ENCODE results near the gene SLC39A10.

SLC39A10 gene, protein sequence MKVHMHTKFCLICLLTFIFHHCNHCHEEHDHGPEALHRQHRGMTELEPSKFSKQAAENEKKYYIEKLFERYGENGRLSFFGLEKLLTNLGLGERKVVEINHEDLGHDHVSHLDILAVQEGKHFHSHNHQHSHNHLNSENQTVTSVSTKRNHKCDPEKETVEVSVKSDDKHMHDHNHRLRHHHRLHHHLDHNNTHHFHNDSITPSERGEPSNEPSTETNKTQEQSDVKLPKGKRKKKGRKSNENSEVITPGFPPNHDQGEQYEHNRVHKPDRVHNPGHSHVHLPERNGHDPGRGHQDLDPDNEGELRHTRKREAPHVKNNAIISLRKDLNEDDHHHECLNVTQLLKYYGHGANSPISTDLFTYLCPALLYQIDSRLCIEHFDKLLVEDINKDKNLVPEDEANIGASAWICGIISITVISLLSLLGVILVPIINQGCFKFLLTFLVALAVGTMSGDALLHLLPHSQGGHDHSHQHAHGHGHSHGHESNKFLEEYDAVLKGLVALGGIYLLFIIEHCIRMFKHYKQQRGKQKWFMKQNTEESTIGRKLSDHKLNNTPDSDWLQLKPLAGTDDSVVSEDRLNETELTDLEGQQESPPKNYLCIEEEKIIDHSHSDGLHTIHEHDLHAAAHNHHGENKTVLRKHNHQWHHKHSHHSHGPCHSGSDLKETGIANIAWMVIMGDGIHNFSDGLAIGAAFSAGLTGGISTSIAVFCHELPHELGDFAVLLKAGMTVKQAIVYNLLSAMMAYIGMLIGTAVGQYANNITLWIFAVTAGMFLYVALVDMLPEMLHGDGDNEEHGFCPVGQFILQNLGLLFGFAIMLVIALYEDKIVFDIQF

DNA sequence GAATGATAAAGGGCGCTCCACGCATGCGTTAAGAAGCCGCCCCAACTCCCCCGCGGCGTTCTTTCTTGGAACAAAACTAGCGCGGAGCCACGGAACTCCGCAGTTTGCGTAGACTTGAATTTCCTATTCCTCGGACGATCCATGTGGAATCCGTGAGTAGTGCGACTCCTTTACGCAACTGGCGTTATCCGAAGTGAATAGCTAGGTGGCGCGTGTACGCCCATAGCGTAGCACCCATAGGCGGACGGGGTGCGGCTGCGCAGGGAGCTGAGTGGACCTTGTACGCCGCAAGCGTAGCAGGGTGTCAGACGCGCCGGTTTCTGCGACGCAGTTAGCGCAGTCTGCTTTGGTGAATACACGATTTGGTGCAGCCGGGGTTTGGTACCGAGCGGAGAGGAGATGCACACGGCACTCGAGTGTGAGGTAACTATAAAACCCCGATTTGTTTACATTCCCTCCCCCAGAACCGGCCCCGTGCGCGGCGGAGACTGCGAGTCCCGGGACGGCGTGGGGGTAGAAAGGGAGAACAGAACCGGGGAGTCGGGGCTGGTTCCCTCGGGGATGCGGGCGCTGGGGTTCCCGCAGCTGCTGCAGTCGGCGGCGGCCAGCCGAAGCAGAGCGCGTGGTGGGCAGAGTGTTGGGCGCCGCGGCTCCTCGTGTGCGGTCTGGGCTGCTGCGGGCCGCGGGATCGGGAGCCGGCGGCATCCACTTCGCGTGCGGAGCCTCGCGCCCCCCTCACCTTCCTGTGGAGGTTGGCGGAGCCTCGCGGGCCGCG lies at the start of gene SLC39A10:
TSS of gene SLC39A10 (plus strand) at position 368 of the 775 bp plus-strand sequence. CDS start 22,817 bp downstream, outside the sequence.
- in situ Hi-C loops (cut with HindIII; ENCODE audit: low sequenced_read_pairs), result no loop called here

DNA sequence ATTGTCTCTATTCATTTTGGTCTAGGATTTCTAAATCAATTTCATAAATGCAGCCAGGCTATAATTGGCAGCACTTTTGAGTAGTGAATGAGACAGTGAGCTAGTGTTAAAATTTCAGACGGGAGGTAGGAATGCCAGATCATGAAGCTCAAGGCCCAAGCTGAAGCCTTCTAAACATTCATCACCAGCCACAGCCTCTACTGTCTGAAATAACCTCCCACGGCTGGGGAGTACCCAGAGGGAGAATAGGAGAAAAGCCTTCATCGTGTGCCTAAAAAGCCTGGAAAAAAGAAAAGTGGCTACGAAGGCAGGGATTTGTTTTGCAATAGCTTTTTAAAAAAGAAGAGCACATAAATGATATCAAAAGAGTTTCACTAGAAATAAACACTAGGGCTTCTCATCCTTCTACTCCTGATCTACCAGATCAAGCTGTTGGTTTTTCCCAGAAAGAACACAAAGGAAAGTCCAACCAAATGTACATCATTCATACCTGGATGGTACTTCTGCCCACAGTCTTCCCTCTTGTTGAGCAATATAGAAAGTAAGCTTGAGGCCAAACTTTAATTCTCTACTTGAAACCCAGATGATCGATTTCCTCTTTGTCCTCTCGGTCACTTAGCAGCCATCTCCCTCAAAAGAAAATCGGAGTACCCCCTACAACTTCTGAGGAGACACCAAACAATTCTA lies 48.1 kb upstream of the SLC39A10 start:
- in situ Hi-C loops (cut with HindIII; ENCODE audit: low sequenced_read_pairs), result no loop called here

DNA sequence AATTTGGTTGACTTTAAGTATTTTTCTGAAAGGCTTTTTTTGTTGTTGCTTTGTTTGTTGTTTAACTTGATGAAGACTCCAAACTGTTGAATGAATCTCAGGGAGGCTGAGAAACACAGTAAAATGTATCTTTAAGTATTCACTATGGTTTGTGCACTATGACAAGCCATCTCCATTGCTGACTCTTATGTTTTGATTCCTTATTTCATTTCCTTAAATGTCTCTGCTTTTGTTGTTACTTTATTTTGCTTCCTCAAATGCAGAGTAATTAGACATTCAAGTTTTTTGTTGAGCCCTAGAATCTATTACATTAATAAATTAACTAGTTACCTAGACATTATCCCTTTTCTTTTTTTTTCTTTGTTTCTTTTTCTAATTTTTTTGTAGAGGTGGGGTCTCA lies 46.3 kb upstream of the SLC39A10 start:
- in situ Hi-C loops (cut with HindIII; ENCODE audit: low sequenced_read_pairs), result no loop called here

DNA sequence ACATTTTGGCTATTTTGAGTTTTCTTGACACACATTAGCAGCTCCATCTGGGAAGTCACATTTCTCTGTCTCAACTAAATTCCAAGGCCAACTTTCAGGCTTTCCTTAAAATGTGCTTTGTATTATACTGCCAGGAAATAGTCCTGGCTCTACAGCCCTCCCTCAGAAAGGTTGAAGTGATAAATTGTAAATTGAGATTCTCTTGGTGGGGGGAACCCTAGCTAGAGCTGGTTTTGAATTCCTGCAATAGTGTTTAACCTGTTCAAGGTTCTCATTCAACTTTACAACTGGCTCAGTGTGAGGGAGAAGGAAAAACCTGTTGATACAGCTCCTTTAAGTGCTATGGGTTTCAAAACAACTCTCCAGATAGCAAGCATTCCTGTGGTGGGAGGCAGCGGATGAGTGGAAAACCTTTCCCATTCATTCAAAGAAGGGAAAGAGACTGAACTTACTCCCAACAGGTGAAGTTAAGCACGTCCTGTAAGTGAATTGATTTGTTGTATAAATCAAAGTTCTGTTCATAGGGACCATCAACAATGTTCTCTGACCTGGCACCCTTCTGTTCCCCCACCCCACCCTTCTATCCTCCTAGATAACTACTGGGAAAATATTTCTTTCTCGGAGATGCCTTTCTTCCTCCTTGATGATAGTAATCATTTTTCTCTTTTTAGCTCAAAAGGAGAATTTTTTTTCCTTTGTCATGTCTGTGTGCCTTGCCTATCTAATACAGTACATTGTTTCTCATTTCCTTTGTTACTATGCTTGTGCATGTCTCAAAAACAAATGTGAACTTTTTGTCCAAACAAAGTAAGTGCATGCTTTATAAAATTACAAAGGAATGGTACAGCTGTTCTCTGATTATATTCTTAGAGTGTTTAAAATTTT lies 44.2 kb upstream of the SLC39A10 start:
- in situ Hi-C loops (cut with HindIII; ENCODE audit: low sequenced_read_pairs), result no loop called here

DNA sequence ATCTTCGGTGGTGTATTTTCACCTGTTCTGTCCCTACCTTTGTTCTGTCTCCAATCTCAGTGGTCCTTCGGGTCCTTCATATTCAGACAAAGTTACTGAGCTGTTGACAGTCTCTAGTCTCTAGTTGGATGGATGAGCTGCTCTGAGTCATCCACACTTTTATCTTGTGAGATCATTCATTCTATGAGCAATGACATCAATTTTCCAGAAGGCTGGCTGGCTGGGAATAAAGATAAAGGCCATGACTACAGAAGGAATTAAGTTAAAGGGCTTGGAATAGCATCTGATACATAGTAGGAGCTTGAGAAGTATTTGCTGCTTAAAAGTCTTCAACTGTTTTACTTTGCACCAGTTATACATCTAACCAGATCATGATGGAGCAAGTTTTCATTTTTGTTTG lies 43.1 kb upstream of the SLC39A10 start:
- in situ Hi-C loops (cut with HindIII; ENCODE audit: low sequenced_read_pairs), result no loop called here

DNA sequence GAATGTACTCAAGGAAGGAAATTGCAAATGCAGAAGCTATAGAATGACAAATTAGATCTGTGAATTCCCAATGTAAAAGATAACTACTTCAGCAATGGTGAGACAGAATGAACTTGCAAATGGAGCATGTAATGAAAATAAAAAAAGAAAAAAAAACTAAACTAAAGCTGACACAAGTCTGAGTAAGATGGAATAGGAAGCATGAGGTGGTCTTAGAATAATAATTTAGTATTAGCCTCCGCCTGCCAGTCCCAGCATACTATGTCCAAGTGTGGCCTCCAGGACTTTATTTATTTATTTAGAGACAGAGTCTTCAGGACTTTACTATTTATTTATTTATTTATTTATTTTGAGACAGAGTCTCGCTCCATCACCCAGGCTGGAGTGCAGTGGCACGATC lies 37.4 kb upstream of the SLC39A10 start:
- in situ Hi-C loops (cut with HindIII; ENCODE audit: low sequenced_read_pairs), result no loop called here

DNA sequence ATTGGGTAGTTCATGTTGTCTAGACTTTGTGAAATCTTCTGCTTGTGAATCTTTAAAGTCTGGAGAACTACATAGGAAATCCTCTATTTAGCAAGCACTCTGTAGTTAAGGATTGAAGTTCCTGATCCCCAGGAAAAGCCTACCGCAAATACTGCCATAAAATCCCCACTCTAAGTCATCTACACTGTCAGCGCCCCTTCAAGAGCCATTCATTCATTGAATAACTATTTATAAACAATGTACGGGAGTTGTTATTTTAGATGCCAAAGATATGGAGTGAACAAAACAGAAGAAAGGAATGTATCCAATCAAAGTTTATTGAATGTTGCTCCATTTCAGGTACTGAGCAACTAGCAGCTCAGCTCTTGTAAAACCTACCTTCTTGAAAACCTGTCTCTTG lies 36.5 kb upstream of the SLC39A10 start:
- in situ Hi-C loops (cut with HindIII; ENCODE audit: low sequenced_read_pairs), result no loop called here

DNA sequence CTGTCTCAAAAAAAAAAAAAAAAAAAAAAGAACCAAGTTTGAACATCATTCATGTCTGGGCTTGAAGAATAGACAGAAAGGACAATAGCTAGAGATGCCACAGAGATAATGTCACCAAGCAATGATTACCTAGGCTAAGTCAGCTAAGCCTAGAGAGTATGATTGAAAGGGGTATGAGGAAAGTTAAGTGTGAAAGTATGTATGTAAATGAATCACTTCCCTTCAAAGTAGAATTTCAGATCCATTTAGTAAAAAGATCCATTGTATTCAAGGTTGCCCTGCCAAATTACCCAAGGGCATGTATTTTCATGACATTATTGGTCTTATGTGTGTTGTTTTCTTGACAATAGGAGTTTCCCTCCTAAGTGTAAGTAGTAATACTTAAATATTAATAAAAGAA lies 34.1 kb upstream of the SLC39A10 start:
- in situ Hi-C loops (cut with HindIII; ENCODE audit: low sequenced_read_pairs), result no loop called here

DNA sequence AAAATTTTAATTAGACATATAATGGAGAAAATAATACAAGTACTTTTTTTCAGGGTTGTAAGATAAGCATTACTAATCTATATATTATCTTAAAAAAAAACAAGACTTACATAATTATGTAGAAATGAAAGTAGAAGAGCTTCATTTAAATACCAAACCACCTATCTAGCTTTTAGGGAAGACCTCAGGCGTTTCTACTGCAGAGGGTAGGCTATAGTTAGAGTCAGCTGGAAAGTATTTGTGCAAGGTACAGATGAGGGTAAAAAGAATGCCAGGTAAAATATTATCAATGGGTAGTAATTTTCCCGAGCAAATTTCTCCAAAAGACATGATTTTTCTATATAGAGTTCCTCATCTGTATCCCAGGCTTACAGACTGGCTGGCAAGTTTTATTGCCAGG lies 30.5 kb upstream of the SLC39A10 start:
- in situ Hi-C loops (cut with HindIII; ENCODE audit: low sequenced_read_pairs), result no loop called here

DNA sequence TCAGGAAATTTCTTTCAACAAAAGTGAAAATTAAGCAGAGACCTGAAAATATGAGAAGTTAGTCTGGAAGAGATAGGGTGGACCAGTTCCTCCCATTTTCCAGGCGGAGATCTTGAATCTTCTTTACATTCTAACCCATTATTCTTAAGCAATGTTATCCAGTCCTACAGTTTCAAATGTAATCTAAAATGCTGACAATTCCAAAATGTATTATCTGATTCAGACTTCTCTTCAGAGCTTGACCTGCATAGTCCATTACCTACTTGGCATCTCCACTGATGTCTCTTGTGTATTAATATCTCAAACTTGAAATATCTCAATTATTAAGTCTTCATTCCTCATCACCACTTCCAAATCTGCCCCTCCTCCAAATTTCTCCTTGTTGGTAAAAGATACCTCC lies 28.4 kb upstream of the SLC39A10 start:
- in situ Hi-C loops (cut with HindIII; ENCODE audit: low sequenced_read_pairs), result no loop called here

DNA sequence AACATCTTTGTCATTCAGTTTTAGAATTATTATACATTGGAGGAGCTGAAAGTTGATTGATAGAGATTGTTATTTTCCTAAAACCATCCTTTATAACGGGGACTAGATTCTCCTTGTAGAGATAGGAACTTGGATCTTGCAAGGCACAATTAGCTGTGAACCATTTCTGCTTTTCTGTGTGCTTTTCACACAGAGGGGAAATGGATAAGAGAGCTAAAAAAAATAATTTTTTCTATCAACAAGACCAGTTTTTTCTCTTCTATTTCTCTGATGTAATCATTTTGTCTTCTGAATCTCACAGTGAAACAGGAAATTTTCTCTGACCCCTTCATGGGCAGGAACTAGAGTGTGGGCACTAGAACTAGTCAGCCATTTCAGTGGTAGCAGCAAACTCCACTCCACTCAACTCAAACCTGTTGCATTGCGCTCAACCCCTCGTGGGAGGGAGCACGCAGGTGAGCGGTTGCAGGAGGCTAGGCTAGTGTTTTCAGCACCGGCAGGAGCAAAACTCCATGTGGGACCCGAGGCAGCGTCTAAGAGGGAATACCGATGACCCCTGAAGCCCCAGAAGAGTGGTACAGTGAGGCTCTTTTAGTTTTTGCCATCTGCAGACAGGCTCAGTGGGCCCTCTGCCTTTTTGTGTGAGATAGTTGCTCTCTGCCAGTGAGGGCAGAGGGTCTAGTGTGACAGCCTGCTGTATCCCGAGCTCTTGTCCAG lies 24.0 kb upstream of the SLC39A10 start:
- in situ Hi-C loops (cut with HindIII; ENCODE audit: low sequenced_read_pairs), result no loop called here

DNA sequence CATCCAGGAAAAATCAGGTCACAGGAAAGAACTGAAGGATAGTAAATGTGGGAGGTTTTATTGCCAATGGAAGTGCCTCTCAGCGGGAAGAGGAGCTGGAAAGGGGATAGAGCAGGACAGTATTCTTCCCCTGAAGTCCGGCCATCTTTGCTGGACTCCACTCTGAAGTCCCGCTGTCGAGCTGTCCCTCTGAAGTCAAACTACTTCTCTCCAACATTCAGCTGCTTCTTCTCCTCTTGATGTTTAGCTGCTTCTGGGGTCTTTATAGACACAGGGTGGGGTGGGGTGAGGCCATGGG lies 23.5 kb upstream of the SLC39A10 start:
- in situ Hi-C loops (cut with HindIII; ENCODE audit: low sequenced_read_pairs), result no loop called here

DNA sequence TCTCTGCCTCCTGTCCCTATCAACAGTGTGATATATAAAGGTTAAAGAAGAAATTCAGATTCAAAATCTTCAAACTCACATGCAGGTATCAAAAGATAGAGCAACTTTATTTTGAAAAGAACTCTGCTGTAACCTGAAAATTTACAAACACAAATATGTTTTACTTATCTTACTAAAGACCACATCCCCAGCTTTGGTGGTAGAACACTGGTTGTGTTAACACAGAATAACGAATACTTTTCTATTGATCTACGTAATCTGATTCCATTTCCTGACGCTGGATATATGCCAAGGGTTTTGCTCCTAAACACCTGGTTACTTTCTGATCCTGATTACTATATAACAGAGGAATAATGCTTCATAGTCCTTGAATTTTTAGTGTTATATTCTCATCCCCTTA lies 23.1 kb upstream of the SLC39A10 start:
- in situ Hi-C loops (cut with HindIII; ENCODE audit: low sequenced_read_pairs), result no loop called here

DNA sequence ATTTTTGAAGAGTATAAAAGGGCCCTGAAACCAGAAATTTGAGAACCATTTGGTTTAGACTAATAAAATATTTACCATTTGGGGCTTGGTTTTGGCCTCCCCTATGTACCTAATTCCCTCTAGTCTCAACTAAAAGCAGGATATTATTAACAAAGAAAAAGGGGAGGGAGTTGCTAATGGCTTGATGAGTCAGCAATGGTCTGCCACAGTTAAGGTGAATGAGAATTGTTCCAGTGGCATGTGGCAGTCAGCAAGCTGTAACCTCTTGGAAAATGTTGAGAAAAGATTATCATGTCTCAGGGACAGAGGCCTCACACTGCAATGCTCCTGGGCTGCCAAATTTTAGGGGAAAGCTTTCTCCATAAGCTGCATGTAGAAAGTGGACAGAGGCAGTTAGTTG lies 20.1 kb upstream of the SLC39A10 start:
- in situ Hi-C loops (cut with HindIII; ENCODE audit: low sequenced_read_pairs), result no loop called here

DNA sequence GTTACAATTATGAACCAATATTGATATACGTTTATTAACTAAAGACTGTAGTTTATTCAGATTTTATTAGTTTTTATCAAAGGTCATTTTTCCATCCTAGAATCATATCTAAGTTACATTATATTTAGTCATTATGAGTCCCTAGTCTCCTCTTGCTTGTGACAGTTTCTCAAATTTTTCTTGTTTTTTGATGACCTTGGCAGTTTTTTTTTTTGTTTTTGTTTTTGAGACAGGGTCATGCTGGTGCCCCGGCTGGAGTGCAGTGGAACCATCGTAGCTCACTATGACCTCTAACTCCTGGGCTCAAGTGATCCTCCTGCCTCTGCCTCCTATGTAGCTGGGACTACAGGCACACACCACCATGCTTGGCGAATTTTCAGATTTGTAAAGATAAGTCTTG lies 18.3 kb upstream of the SLC39A10 start:
- in situ Hi-C loops (cut with HindIII; ENCODE audit: low sequenced_read_pairs), result no loop called here

DNA sequence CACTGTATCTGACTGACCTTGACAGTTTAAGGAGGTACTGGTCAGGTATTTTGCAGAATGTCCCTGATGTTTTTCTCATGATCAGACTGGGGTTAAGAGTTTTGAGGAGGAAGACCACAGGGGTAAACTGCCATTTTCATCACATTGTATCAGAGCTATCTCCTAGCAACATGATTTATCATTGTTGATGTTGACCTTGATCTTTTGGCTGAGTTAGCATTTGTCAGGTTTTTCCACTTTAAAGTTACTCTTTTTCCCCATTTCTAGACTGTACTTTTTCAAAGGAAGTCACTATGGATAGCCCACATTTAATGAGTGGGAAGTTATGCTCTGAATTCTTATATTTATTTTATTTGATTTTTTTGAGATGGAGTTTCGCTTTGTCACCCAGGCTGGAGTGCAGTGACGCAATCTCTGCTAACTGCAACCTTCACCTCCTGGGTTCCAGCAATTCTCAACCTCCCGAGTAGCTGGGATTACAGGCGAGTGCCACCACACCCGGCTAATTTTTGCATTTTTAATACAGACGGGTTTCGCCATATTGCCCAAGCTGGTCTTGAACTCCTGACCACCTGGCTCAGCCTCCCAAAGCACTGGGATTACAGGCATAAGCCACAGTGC lies 17.7 kb upstream of the SLC39A10 start:
- in situ Hi-C loops (cut with HindIII; ENCODE audit: low sequenced_read_pairs), result no loop called here

DNA sequence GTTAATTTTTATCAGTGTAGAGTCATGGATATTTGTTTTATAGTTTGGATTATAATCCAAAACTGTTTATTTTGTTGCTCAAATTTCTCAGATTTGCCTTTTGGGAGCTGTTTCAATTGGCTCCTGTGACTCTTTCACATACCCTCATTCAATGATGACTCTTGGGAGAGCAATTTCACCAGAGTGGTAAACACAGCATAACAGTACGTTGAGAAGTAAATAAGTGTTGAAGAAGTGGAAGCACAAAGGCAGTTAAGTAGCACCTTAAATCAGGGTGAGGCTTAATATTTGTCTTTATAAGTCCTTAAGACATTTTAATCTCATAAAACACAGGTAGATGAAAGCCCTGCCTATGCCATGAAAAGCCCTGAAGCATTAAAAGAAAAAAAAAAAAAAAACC lies 17.1 kb upstream of the SLC39A10 start:
- in situ Hi-C loops (cut with HindIII; ENCODE audit: low sequenced_read_pairs), result no loop called here

DNA sequence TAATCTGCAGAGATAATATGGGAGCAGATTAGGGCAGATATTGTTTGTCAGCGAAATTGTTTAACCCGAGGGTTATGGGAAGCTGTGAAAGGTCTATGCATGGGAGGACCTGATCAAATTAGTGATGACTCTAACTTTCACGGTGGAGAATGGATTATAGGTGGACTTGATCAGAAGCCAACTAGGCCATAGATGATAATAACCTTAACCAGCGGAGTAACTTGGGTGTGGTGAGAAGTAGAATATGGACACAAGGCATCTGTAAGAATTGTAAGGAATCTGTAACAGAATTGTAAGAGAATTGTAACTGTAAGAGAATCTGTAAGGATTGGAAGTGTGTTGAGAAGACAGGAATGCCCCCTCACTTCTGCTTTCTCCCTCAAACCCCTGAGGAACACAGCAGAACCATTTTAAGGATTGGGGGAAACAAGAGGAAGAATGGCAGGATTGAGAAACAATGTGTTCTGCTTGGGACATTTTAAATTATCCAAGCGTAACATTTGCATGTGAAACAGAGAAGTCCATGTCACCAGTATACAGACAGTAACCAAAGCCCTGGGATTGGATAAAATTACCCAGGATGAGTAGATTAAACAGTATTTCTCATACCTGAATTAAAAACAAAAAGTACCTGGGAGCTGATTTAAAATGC lies 14.9 kb upstream of the SLC39A10 start:
- in situ Hi-C loops (cut with HindIII; ENCODE audit: low sequenced_read_pairs), result no loop called here

DNA sequence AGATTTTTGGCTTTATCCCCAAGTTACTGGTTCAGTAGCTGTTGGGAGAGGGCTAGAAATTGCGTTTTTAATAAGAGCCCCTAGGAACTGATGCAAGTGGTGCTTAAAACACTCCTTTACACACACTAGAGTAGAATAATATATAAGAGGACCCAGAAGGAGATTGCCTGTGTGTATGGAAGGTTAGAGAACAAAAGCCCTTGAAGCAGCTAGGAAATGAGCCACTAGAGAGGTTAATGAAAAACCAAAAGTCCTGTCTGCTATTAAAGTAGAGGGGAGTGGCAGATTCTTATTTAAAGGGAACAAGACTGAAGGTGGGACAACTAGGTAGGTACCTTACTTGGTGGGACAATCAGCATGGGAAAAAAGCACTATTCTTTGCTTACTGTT lies 14.4 kb upstream of the SLC39A10 start:
- in situ Hi-C loops (cut with HindIII; ENCODE audit: low sequenced_read_pairs), result no loop called here
